SK-N-MC (cell line): ENCODE data around the gene HDLBP.

Experiments used
- EZH2 ChIP-seq: fragments of 200-600 bp; sonication (generic); IDR thresholded peaks from one replicate; pipeline ENCODE4 v1.6.1; 2017; ENCODE audit warnings: antibody characterized with exemption
- POLR2AphosphoS5 ChIP-seq: IDR thresholded peaks from 2 replicates; pipeline ENCODE4 v1.6.1; 2012; ENCODE audit warnings: mild to moderate bottlenecking, low read depth, low read length, borderline replicate concordance

DNA sequence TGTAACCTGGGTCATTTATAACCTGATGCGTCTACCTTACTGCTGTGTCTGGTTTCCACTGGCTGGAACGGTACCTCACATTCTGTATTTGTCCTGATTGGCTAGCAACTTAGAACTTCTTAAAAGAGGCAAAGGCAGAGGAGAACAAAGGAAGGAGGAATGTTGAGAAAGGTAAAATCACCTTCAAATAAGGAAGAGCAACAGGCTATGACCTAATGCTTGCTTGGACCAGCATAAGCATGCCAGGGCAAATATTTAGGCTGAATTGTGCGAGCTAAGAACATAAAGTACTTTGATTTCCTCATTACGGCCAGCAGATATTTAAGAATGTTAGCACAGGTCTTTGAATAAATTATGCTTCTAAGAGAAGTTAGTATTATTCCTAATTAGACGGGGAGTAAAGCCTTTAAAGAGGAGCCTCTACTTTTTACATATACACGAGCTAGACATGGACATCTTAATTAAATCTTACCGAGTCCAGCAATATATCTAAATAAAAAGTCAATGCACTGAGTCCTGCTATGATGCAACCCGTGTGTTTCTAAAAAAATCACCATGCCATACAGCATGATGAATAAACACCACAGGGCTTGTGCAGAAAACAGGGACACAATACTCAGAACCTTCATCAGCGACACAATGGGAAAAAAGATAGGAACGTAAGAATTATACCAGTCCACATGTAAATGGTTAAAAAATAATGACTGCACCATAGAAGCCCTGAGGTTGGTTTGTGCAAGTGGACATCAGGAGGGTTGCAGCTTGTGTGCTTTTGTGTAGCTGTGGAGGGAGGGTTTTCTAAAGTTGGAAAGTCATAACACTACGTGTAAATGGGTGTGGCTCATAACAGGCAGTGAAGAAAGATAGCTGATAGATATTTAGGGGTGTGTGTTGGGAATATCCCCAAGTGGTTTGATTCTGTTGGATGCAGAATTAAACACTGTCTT lies 14.5 kb upstream of the HDLBP start:
- TF ChIP-seq EZH2 (no peak), POLR2AphosphoS5 (no peak)
